M059J (cell line): ENCODE measurements around the gene TPCN1. TPM values are rescaled to one million over a fixed set of nuclear protein-coding genes. Genes with fewer than 3 reads are reported as not detected.

Experiments
- DNase-seq: peaks from one replicate; pipeline ENCODE4 v3.0.0-alpha.2; 2012; ENCODE audit warnings: low read depth
- total RNA-seq: library from RNA; depleted of rRNA; stranded (reverse); fragments of >200 nt; shearing (Covaris generic); gene quantifications from 2 replicates; pipeline ENCODE4 v1.2.3, GENCODE V29; 2014

Gene TPCN1
- total RNA-seq, 1 experiment from 2014 or later: 13.5 TPM

DNA sequence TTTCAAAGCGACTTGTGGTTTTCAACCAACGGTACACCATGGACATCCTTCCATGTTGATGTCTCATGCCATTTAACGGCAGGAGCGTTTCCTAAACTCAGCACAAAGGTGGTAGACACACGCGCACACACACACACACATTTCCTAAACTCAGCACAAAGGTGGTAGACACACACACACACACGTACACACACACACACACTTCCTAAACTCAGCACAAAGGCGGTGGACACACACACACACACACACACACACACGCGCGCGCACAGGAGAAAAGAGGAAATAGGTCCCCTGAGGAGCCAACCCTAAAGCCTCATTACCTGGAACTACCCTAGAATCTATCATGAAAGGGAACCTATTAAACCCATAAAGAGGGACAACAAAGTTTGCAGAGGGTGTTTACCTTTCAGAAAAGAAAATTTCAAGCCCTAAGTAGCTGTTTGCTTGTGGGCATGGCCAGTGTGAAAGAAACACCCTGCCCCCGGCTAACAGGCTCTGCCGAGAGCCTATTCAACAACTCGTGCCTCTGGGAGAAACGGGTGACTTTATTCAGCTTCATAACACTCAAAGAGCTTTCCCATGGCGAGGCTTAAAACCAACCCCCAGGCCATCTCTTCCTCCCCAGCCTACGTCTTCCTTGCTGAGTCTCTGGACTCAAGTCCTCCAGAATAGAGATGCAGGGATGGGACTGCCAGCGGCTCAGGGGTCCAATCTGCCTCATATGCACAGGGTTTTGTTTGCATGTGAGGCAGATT lies 81.8 kb downstream of the TPCN1 start:
- no peak for DNase-seq

DNA sequence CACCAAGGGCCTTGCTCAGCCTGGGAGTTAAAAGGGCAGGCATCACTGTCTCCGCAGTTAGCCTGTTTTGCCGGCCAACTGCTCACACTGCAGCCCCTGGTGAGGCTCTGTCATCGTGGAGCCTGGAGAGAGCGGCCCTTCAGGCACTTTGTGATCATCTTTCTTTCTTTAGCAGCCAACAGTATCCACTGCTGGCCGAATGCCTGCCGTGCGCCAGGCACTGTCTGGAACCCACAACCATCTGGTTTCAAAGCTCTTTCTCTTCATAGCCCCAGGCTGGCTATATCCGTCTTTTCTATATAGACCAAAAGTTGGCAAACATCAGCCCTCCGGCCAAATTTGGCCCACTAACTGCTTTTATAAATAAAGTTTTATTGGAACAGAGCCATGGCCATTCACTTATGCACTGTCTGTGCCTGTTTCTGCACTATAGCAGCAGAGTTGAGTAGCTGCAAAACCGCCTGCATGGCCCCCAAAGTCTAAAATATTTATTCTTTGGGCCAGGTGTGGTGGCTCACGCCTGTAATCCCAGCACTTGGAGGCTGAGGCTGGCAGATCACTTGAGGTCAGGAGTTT lies 84.1 kb downstream of the TPCN1 start:
- no peak for DNase-seq

DNA sequence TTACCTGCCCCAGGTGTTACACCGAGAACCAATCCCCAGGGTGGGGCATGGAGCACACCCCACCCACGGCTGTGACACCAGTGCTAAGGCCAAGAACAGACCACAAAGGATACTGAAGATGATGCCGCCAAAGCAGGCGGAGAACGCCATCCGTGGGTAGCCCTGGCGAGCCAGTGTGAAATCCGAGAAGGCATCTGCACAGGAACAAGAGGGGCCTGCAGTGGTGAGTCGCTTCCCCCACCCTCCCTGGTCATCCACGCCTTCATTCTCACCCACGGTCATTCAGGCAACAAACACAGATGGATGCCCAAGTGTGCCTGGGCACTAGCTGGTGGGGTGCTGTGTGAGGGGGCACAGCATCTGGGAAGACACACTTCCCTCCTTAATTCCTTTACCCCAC lies 85.1 kb downstream of the TPCN1 start:
- DNase-seq: no peak

DNA sequence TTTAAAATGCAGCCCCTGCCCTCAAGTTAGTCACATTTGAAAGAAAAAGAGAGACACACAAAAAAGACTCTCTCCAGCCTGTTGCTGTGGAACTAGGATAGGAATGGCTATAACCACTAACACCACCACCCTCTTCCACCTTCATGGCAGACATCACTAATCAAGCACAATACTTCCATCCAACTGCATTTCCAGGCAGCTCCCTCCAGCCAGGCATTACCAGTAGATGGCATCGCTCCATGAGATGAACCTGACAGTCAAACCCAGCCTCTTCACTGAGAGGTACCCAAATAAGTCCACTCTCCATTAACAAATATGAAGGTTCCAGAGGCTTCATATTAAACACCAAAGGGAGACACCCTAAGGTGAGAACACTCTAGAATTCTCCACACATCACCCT lies 89.2 kb downstream of the TPCN1 start:
- no peak for DNase-seq

DNA sequence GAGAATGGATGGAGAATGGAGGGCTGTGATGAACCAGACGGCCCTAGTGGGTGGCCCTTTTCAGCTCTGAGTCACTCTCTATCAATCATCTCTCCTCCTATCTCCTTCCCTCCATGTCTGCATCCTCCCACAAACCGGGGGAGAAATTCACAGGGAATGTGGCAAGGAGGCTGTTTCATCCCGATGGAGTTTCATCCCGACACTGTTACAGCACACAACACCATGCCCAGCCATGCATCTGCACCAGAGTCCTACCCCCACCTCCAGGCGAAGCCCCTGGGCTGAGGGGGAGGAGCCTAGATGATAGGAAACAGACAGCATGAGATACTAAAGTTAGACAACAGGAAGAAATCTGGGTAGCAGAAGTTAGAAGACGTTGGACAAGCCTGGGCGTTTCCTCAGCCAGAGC lies 92.9 kb downstream of the TPCN1 start:
- no peak for DNase-seq

DNA sequence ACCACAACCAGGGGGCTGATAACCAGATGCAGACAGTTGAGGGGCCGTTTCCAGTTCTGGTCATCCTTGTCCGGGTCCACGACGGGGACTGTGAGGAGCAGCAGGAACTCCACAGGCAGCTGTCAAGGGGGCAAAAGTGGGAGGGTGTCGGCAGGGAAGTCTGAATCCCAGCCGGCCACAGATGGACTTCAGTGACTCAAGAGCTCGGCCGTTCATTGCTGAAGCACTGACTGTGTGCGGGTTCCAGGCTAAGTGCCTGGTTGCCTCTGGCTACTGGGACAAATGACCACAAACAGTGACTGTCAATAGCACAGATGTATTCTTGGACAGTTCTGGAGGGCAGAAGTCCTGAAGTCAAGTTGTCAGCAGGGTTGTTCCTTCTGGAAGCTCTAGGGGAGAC lies 94.1 kb downstream of the TPCN1 start:
- no peak for DNase-seq

DNA sequence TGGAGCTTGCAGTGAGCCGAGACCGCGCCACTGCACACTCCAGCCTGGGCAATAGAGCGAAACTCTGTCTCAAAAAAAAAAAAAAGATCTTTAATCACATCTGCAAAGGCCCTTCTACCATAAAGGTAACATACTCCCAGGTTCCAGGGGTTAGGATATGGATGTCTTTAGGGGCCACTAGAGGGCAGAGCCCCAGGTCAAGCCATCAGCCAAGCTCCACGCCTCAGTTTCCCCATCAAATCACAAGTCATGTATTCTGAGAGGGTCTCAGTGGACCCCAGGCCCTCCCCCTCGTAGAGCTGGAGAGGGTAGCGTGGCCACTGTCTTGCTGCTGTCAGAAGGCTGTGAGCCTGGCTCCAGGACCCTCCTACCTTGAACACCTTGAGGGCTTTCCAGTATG lies 94.9 kb downstream of the TPCN1 start:
- no peak for DNase-seq

DNA sequence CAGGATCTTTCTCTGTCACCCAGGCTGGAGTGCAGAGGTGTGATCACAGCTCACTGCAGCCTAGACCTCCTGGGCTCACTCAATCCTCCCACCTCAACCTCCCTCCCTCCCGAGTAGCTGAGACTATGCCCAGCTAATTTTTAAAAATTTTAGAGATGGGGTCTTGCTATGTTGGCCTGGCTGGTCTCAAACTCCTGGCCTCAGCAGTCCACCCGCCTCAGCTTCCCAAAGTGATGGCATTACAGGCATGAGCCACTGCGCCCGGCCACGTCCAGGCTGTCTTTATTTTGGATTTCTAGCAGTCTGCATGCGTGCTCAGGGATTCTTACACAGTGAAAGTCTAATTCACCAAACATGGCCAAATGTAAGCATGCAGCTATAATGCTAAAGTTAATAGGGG lies 95.9 kb downstream of the TPCN1 start:
- DNase-seq: no peak

DNA sequence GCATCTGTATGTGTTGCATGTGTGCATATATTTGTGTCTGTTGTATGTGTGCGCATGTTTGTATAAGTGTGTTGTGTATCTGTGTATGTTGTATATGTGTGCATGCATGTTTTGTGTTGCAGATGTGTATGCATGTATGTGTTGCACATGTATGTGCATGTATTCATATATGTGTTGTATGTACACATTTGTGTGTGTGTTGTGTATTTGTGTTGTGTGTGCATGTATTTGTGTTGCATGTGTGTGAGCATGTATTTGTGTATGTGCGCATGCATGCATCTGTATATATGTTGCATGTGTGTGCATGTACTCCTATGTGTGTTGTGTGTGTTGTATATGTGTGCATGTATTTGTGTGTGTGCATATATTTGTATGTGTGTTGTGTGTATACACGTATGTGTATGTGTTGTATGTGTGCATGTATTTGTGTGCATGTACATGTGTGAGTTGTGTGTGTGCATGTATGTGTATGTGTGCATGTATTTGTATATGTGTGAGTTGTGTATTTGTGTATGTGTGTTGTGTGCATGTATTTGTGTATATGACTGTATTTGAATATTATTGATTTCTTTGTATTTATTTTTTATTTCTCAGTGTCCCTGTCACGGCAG lies 96.9 kb downstream of the TPCN1 start:
- no peak for DNase-seq

DNA sequence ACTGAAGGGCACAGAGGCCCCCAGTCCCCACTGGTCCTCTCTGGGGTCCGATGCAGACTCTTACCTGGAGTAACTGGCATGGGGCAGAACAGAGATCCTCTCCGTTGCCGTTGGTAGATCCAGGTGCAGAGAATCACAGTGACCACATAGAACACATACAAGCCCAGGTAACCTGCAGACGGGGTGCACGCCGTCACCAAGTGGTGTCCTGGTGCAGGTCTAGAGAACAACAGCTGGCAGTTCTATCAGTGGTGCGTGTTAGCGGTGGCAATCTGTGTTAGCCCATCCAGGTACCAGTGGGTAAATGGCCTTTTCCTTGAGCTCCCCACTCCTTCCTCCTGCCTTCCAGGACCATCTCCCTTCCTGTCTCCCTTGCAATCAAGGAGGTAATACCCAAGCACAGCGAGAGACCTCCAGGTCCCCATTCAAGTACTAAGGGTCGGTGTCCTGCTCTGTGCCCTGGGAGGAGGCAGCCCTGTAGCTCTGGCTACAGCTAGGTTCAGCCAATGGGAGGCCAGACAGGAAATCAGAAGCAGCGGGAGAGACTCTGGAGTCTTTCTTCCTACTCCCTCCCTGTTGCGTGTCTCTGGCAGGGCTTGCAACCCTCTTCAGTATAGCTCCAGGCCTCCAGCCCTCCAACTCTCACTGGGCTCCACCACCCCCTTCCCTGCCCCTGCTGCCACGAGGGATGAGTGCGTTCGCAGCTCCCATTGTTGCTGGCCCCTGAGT lies 97.8 kb downstream of the TPCN1 start:
- no peak for DNase-seq

DNA sequence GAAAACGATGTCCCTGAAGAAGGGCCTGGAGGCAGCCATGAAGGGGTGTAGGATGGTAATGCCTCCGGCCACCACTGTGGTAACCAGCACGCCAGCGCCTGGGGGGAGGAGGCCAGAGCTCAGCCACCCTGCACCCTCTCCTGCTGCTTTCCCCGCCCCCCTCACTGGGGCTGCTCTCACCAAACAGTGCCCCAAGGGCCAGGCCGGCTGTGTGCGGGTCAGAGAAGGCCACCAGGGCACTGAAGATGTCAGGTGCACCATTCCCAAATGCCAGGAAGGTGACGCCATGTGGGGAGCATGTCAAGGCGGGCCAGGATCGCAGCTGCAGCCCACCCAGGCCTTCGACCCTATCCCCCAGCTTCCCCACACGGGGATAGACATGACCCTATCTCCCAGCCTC lies 99.1 kb downstream of the TPCN1 start:
- no peak for DNase-seq

DNA sequence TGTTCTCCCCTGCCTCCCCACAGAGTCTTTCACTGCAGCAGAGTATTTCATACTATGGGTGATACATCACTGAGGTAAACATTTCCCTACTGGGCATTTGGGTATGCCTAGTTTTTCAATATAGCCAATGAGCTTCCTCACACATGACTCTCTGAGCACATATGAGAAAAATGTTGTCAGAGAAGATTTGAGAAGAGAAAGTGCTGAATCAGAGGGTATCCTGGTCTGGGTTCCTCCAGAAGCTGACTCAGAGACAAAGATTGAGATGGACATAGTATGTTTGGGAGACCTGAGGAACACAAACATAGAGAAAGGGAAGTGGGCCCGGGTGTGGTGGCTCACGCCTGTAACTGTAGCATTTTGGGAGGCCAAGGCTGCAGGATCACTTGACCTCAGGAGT lies 101.1 kb downstream of the TPCN1 start:
- DNase-seq: peak; percentile 73

DNA sequence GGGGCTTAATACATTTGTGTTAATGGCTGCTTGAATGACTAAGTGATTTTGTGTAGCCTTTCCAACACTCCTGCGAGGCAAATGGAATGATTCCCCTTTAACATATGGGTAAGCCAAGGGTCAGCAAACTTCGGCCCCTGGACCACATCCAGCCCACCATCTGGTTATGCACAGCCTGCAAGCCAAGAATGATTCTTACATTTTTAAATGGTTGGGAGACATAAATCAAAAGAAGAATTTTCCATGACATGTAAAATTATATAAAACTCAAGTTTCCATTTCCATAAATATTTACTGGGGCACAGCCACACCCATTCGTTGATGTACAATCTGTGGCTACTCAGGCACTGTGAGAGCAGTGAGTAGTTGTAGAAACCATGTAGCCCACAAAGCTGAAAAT lies 104.7 kb downstream of the TPCN1 start:
- peak; percentile 7 for DNase-seq

DNA sequence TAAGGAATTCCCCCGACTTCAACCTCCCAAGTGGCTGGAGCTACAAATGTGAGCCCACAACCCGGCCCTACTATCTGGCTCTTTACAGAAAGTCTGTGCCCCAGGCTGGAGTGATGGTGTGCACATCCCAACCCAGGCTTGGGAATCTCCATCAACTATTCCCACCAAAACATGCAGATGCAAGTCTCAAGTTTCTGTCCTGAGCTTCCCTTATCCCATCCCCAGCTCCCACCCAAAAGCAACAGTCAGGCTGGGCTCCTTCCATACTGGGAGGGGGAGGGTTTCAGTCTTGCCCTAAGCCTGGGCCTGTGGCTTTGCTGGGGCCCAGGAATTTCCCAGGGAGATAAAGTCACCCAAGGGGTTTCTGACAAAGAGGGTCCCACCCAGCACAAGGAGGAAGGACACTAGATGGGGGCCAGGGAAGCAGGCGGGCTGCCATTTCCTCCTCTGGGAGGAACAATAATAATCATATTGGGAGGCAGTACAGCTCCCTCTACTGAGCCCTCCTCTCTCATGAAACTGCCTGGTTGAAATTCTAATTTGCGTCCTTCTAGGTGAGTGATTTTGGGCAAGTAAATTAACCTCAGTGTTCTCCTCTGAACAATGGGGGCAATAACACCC lies 105.6 kb downstream of the TPCN1 start:
- DNase-seq: no peak

DNA sequence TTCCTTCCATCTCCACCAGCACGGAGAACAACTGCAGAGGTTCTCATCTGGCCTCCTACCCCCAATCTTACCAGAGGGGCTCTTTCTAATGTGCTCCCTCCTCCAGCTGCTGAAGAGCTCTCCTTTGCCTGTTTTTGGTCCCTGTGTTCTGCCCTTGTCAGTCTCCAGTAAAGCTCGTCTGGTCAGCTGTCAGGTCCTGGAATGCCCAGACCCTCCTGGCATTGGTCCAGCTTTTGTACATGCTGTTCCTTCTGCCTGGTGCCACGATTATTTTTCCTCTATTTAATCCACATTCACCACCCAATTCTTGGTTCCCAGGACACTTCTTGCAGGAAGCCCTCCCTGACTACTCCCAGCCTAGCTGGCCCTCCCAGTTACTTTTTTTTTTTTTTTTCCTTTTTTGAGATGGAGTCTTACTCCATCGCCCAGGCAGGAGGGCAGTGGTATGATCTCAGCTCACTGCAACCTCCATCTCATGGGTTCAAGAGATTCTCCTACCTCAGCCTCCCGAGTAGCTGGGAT lies 107.2 kb downstream of the TPCN1 start:
- no peak for DNase-seq

DNA sequence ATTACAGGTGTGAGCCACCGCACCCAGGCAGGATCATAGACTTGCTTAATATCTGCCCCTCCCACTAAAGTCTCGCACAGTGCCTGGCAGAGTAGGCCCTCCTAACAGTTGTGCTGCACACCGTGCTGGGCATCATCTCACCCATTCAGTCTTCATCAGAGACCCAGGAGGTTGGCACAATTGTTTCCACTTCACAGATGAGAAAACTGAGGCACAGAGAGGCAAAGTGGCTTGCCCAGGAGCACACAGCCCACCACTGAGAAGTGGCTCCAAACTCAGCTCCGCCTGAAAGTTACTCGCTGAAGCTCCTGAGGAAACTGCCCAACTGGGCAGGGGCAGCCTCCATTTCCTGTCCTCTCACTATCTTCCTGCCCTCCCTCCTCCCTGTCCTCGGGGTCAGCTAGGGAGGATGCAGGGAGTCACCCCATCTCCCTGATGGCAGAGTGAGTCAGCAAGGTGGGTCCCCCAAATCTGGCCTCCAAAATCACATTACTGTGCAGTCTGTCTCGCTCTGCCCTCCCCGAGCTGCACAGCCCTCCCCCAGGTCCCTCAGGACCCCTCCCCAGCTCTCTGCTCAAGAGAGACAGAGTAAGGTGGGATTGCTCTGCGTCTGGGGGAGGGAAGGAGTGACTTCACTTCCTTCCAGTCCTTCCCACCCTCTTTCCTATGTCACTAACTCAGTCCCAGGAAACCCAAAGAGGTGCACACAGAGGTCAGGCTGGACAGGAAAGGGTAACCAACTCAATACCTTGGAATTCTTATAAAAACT lies 107.9 kb downstream of the TPCN1 start:
- DNase-seq: peak; percentile 84

DNA sequence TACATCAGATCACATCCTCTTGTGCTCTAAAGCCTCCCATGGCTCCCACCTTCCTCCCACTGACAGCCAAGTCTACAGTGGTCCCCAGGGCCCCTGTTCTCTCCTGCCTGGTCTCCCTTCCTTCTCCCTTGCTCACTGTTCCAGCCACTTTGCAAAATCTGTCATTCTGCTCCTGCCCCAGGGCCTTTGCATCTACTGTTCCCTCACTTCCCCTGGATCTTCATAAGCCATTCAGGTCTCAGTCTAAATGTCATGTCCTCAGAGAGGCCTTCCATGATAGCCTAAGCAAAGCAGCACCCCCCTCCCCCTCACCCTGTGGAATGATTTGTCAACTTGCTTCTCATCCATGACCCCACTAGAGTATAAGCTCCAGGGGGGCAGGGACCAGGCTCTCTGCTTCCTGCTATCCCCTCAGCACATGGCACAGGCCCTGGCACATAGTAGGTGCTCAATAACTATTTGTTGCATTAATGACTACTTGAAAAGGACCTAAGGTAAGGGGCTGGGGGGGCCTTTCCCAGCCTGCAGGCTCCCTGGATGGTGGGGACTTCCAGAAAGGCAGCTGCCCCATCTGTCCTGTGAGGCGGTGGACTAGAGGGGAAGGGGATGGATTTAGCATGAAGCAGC lies 108.6 kb downstream of the TPCN1 start:
- DNase-seq: peak; percentile 15

DNA sequence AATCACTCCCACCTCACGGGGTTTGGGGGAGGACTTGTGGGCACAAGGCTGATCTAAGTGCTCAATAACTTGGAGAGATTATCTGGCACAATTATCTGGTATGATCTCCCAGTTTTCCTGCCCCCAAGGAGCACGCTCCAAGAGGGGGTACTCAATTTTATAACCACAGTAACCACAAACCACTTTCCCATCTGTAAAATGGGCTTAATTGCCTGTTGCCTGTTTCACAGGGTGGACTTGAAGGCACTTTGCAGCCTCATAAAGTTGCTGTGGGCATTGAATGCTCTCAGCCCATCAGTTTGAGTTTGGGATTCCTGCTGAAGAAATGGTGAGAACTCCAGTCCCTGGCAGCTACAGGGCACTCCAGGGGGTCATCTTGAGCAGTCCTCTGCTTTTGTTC lies 109.2 kb downstream of the TPCN1 start:
- DNase-seq: no peak

DNA sequence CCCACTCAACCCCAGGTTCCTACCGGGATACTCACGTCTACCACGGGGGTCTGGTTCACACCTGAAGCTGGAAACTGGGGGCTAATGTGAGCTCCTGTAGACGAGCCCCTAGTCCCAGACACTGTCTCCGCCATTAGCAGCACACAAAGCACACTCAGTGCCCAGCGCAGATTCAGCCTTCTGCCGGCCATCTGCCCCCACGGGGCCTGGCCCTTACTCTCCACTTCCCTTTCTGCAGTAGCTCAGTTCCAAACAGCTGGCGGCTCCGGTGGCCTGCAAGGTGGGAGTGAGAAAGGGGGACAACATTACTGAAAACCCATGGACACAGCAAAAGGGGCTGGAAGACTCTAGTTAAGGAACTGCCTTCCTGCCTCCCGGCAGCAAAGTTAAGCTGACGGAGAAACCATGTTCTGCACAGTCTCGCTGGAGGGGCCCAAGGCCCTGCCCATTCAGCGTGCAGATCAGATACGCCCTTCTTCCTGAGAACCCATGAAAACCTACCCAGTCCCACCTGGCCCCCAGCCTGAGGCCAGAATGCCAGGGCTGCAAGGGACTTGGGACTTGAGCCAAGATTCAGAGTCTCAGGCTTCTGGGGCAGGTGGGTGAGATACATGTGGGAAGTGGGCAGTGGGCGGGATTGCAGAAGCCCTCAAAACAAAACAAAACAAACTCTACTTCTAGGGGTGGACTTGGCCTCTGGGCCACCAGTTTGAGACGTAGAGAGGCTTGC lies 111.6 kb downstream of the TPCN1 start:
- no peak for DNase-seq

DNA sequence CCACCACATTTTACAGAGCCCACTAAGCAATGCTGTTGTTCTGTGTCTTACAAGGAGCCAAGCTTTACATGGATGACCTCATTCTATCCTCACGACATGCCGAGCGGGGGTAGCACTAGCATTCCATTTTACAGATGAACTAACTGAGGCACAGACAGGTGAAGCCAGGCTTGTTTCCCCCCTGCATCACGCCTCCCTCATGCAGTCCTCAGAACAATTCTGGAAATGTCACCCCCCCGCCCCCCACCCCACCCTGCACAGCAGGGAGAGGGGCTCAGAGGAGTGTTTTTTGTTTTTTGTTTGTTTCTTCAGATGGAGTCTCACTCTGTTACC lies 112.1 kb downstream of the TPCN1 start:
- DNase-seq: no peak
